BLaER1 treated with 17β-estradiol and CSF1 and Interleukin-3, amounts not matched to agents 10 nM and 100 nM (cell line): Measurements from ENCODE around the gene JAZF1.

Source experiments
- H3K27ac ChIP-seq, 11 experiments: shearing (Covaris generic); formaldehyde crosslinking; 2 replicates each; pipeline ENCODE4 v1.8.1; 2022
- H3K27me3 ChIP-seq, 11 experiments: shearing (Covaris generic); formaldehyde crosslinking; 2 replicates each; pipeline ENCODE4 v1.8.1; 2022
- H3K36me3 ChIP-seq, 11 experiments: shearing (Covaris generic); formaldehyde crosslinking; 2 replicates each; pipeline ENCODE4 v1.8.1; 2022
- H3K4me1 ChIP-seq, 10 experiments: shearing (Covaris generic); formaldehyde crosslinking; 2 replicates each; pipeline ENCODE4 v1.8.1; 2022
- H3K4me2 ChIP-seq, 11 experiments: shearing (Covaris generic); formaldehyde crosslinking; 2 replicates each; pipeline ENCODE4 v1.8.1; 2022
- H3K4me3 ChIP-seq, 10 experiments: shearing (Covaris generic); formaldehyde crosslinking; 2 replicates each; pipeline ENCODE4 v1.8.1; 2022
- H3K9ac ChIP-seq, 11 experiments: shearing (Covaris generic); formaldehyde crosslinking; 2 replicates each; pipeline ENCODE4 v1.8.1; 2022
- H3K9me3 ChIP-seq, 11 experiments: shearing (Covaris generic); formaldehyde crosslinking; replicated peaks in 1 of 11; 2 replicates each; pipeline ENCODE4 v1.8.1; 2022
- H4K20me1 ChIP-seq, 11 experiments: shearing (Covaris generic); formaldehyde crosslinking; 2 replicates each; pipeline ENCODE4 v1.8.1; 2022
- Cebpa-rat ChIP-seq, 11 experiments: shearing (Covaris generic); IDR thresholded peaks; 2 replicates each; pipeline ENCODE4 v1.8.1; 2022

Gene JAZF1

DNA sequence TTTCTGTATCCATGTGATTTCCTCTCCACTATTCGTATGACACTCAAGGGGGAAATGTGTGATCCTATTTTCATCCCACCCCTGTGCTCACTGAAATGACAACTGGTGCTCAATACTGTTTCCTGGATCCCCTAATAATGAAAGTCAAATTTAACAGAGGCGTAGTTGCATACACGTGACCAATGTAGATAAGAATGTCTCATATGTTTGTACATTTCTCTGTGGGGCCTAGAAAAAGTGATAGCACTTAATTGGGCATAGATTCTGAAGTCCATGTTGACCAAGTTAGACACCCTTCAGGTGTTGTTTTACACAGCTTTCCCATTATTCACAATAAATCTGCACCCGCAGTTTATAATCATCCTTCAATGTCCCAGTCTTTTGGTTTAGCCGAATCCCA lies 59.1 kb downstream of the JAZF1 start:
- H3K4me2 ChIP-seq, result peak overlapping the region in 10 of 11 experiments; percentile 3 to 87 (median 73); a peak in 13 of 22 replicates
- no peak overlapping the region for H3K9ac ChIP-seq
- H3K27me3 ChIP-seq, result no peaks in the 10 kb centered on the region
- no peak overlapping the region for H3K4me3 ChIP-seq
- H3K36me3 ChIP-seq, result peaks cover 0 to 24% (median 0%) of the 10 kb centered on the region in 11 experiments; a peak in 8 of 22 replicates
- peak overlapping the region in 3 of 11 experiments; percentile 61 to 80 (median 76); a peak in 3 of 22 replicates for H3K27ac ChIP-seq
- H4K20me1 ChIP-seq, result peaks cover 0 to 15% (median 0%) of the 10 kb centered on the region in 11 experiments; a peak in 3 of 22 replicates
- no peaks in the 10 kb centered on the region; a peak in 1 of 22 replicates for H3K9me3 ChIP-seq
- peaks cover 24 to 58% (median 40%) of the 10 kb centered on the region in 10 experiments for H3K4me1 ChIP-seq
- no peak for TF ChIP-seq Cebpa-rat (IDR thresholded peaks at IDR 0.05)

DNA sequence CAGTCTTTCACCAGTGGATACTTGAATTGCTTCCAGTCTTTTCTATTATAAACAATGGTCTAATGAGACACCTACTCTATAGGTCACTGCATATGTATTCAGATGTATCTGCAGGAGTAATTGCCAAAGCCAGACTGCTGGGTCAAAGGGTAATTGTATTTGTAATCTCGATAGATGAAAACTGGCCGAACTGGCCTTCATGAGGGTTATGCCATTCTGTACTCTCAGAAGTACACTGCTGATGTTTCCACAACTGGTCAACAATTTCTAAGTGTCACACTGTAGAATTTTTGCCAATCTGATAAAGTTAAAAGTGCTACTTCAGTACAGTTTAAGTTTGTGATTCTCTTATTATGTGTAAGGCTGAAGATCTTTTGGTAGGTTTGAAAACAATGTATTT lies 64.6 kb downstream of the JAZF1 start:
- H4K20me1 ChIP-seq, result peaks cover 0 to 54% (median 7%) of the 10 kb centered on the region in 11 experiments; a peak in 9 of 22 replicates
- no peak overlapping the region for H3K4me2 ChIP-seq
- H3K9ac ChIP-seq, result no peak overlapping the region
- no peaks in the 10 kb centered on the region for H3K27me3 ChIP-seq
- H3K36me3 ChIP-seq, result 0 out of 22 replicates have a peak, but pooled peaks cover 0 to 4% (median 0%) of the 10 kb centered on the region in 11 experiments
- TF ChIP-seq Cebpa-rat (IDR thresholded peaks at IDR 0.05), result no peak
- H3K9me3 ChIP-seq, result no peaks in the 10 kb centered on the region; a peak in 1 of 22 replicates
- no peak overlapping the region for H3K27ac ChIP-seq
- no peak overlapping the region for H3K4me3 ChIP-seq
- H3K4me1 ChIP-seq, result peaks cover 23 to 54% (median 36%) of the 10 kb centered on the region in 10 experiments

DNA sequence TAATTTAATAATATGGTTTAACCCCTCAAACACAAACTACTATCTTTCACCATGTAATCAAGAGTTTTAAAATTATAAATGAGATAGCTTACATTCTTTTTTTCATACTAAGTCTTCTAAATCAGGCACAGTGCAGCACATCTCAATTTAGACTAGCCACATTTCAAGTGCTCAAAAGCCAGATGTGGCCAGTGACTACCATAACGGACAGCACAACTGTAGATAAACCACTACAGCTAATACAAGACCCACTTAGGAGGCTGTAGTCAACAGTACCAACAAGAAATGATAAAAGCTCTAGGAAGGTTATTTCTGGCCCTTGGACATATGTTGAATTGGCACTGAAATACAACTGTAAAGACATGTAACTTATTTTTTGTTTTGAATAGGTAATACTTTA lies 65.3 kb downstream of the JAZF1 start:
- Histone ChIP-seq H3K4me2 (no peak overlapping the region), H3K9ac (no peak overlapping the region), H3K4me3 (no peak overlapping the region), H3K4me1 (peaks cover 16 to 47% (median 28%) of the 10 kb centered on the region in 10 experiments), H3K27ac (no peak overlapping the region), H3K27me3 (no peaks in the 10 kb centered on the region), H3K36me3 (0 out of 22 replicates have a peak, but pooled peaks cover 0 to 4% (median 0%) of the 10 kb centered on the region in 11 experiments), H3K9me3 (no peaks in the 10 kb centered on the region), H4K20me1 (peaks cover 0 to 54% (median 7%) of the 10 kb centered on the region in 11 experiments; a peak in 10 of 22 replicates)
- no peak for TF ChIP-seq Cebpa-rat (IDR thresholded peaks at IDR 0.05)

DNA sequence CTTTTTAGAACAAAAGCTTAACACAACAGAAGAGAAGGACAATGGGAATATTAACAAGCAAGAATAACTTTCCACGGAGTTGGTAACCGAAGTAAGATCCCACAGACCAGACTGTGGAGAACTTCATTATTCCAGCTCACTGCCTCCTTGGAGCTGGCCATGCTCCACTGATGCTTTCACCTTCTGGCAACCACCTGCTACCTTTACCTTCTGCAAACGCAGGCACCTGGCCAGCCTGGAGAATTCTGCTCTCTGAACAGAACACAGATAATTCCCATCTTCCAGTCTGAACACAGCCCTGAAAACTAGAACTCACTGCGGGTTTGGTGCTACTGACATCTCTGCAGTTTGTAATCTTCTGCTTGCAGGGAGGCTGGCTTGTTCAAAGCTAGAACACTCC lies 66.5 kb downstream of the JAZF1 start:
- Histone ChIP-seq H3K27me3 (no peaks in the 10 kb centered on the region), H3K4me2 (peak overlapping the region in 4 of 11 experiments; percentile 69 to 85 (median 76); a peak in 6 of 22 replicates), H4K20me1 (peaks cover 0 to 43% (median 5%) of the 10 kb centered on the region in 11 experiments; a peak in 10 of 22 replicates), H3K4me1 (peaks cover 4 to 35% (median 16%) of the 10 kb centered on the region in 10 experiments), H3K27ac (no peak overlapping the region), H3K9me3 (no peaks in the 10 kb centered on the region), H3K4me3 (no peak overlapping the region), H3K36me3 (0 out of 22 replicates have a peak, but pooled peaks cover 0 to 4% (median 0%) of the 10 kb centered on the region in 11 experiments), H3K9ac (no peak overlapping the region)
- no peak for TF ChIP-seq Cebpa-rat (IDR thresholded peaks at IDR 0.05)

DNA sequence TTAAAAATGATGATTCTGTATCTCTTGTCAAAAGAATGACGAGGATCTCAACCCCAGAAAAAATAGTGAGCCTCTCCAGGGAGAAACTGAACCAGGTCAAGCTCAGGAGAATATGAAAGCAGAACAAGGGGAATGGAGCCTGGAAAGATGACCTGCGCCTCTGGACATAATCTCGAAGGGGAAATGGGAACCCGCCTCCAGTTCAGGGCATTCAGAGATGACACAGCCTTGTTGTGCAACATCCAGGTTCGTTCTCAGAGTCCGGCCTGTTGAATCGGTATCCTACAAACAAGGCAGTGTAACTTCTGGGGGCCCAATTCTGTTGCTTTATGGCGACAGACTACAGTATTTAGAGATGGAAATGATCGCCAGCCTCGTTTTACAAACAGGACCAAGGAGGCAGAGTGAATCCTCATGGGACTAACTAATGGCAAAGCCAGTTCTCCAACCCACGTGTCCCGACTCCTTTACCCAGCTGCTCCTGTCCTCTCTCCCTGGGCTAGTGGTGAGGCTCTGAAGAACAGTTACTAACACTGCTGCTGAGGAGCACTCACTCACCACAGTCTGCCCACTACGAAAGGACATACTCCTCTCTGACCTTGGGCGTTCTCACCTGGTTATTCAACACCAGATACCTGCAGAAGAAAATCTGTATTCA lies 67.6 kb downstream of the JAZF1 start:
- H3K9me3 ChIP-seq, result no peaks in the 10 kb centered on the region
- H3K4me3 ChIP-seq, result no peak overlapping the region
- peak overlapping the region in 9 of 11 experiments; percentile 15 to 85 (median 69); a peak in 16 of 22 replicates for H3K4me2 ChIP-seq
- H3K4me1 ChIP-seq, result peaks cover 0 to 33% (median 12%) of the 10 kb centered on the region in 10 experiments; a peak in 17 of 20 replicates
- H4K20me1 ChIP-seq, result peaks cover 0 to 49% (median 6%) of the 10 kb centered on the region in 11 experiments; a peak in 11 of 22 replicates
- H3K36me3 ChIP-seq, result 0 out of 22 replicates have a peak, but pooled peaks cover 0 to 4% (median 0%) of the 10 kb centered on the region in 11 experiments
- H3K9ac ChIP-seq, result peak overlapping the region in 3 of 11 experiments; percentile 23 to 33 (median 27); a peak in 2 of 22 replicates
- peak overlapping the region in 4 of 11 experiments; percentile 10 to 58 (median 31); a peak in 6 of 22 replicates for H3K27ac ChIP-seq
- H3K27me3 ChIP-seq, result no peaks in the 10 kb centered on the region
- peak in 6 of 11 experiments; percentile 7 to 83 (median 46); a peak in 4 of 22 replicates for TF ChIP-seq Cebpa-rat (IDR thresholded peaks at IDR 0.05)

DNA sequence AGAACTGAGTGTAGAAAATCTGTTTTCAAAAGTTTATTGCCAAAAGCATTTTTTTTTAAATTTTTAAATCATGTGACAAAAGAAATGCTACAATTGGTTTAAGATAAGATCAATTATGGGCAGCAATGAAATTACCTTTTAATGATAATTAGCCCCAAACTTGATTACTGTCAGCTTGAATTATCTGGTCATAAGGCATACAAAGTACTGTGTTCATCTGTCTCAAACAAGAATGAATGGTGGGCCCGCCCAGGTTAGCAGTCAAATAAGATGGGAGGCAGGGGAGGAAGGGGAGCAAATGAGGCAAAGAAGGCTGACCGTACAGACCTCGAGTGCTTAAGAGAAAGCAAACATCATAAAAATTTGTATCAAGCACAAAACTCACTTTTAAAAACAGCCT lies 68.1 kb downstream of the JAZF1 start:
- peaks cover 0 to 33% (median 12%) of the 10 kb centered on the region in 10 experiments; a peak in 17 of 20 replicates for H3K4me1 ChIP-seq
- H3K27ac ChIP-seq, result peak overlapping the region in 4 of 11 experiments; percentile 32 to 58 (median 45); a peak in 5 of 22 replicates
- H3K9ac ChIP-seq, result peak overlapping the region in 2 of 11 experiments; percentile 27 to 33; a peak in 3 of 22 replicates
- H3K9me3 ChIP-seq, result no peaks in the 10 kb centered on the region
- peak overlapping the region in 7 of 11 experiments; percentile 36 to 85 (median 72); a peak in 12 of 22 replicates for H3K4me2 ChIP-seq
- H3K36me3 ChIP-seq, result peaks cover 0 to 4% (median 0%) of the 10 kb centered on the region in 11 experiments; a peak in 1 of 22 replicates
- TF ChIP-seq Cebpa-rat (IDR thresholded peaks at IDR 0.05), result no peak
- no peaks in the 10 kb centered on the region for H3K27me3 ChIP-seq
- no peak overlapping the region for H3K4me3 ChIP-seq
- peaks cover 0 to 55% (median 9%) of the 10 kb centered on the region in 11 experiments; a peak in 12 of 22 replicates for H4K20me1 ChIP-seq

DNA sequence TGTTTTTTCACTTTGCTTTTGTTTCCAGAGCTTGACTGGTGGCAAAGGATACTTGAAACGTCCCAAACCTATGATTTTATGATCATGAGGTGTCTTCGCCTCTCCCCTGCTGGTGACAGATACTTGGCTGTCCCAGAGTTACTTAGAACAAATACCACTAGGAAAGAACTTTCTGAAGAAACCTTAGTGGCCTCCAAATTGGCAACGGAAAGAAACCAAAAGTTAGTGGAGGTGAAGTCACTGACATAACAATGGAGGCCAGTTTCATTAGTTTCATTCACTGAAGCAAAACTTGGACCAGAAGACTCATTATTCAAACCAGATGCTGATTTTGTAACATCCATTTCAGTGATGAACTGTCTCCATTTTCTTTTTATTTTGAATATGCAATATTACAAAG lies 68.6 kb downstream of the JAZF1 start:
- H4K20me1 ChIP-seq, result peaks cover 0 to 59% (median 14%) of the 10 kb centered on the region in 11 experiments; a peak in 12 of 22 replicates
- H3K27ac ChIP-seq, result no peak overlapping the region; a peak in 1 of 22 replicates
- no peaks in the 10 kb centered on the region for H3K9me3 ChIP-seq
- peaks cover 0 to 4% (median 0%) of the 10 kb centered on the region in 11 experiments; a peak in 1 of 22 replicates for H3K36me3 ChIP-seq
- no peak for TF ChIP-seq Cebpa-rat (IDR thresholded peaks at IDR 0.05)
- H3K9ac ChIP-seq, result no peak overlapping the region
- H3K4me2 ChIP-seq, result peak overlapping the region in 2 of 11 experiments; percentile 69 to 75; a peak in 3 of 22 replicates
- H3K27me3 ChIP-seq, result no peaks in the 10 kb centered on the region
- peaks cover 0 to 33% (median 12%) of the 10 kb centered on the region in 10 experiments; a peak in 17 of 20 replicates for H3K4me1 ChIP-seq
- no peak overlapping the region for H3K4me3 ChIP-seq

DNA sequence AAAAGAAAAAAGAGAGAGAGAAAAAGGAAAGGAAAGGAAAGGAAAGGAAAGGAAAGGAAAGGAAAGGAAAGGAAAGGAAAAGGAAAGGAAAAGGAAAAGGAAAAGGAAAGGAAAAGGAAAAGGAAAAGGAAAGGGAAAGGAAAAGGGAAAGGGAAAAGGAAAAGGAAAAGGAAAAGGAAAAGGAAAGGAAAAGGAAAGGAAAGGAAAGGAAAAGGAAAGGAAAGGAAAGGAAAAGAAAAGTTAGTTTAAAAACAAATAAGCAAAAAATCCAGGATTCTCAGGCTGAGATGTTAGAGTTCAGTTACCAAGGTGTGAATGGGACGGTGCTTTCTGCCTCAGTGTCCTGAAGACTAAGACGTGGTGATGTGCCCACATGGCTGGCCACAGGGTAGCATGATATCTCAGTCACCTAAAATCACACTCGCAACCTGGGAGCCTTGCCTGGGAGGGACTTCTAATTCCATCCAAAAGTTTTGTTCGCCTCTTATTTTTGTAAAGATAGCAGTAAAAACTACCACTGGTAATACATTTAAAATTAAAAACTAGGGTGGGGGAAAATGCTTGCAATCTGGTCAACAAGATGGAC lies 70.1 kb downstream of the JAZF1 start:
- Histone ChIP-seq H3K27me3 (no peaks in the 10 kb centered on the region), H3K27ac (no peak overlapping the region), H3K9me3 (no peaks in the 10 kb centered on the region), H3K9ac (no peak overlapping the region), H4K20me1 (peaks cover 0 to 70% (median 25%) of the 10 kb centered on the region in 11 experiments; a peak in 12 of 22 replicates), H3K4me3 (no peak overlapping the region), H3K4me1 (peaks cover 0 to 33% (median 12%) of the 10 kb centered on the region in 10 experiments; a peak in 17 of 20 replicates), H3K4me2 (no peak overlapping the region), H3K36me3 (peaks cover 0 to 4% (median 0%) of the 10 kb centered on the region in 11 experiments; a peak in 1 of 22 replicates)
- no peak for TF ChIP-seq Cebpa-rat (IDR thresholded peaks at IDR 0.05)
